Ishikawa (cell line): ENCODE results near the gene UCK1.

Source experiments
- CREB1 ChIP-seq: IDR thresholded peaks from 2 replicates; pipeline ENCODE4 v1.6.1; 2012; ENCODE audit warnings: low read depth
- EGR1 ChIP-seq: IDR thresholded peaks from 2 replicates; pipeline ENCODE4 v1.6.1; 2012
- EP300 ChIP-seq: IDR thresholded peaks from 2 replicates; pipeline ENCODE4 v1.6.1; 2012; ENCODE audit warnings: borderline replicate concordance
- NFIC ChIP-seq: IDR thresholded peaks from 2 replicates; pipeline ENCODE4 v1.6.1; 2012
- RAD21 ChIP-seq: IDR thresholded peaks from 2 replicates; pipeline ENCODE4 v1.6.1; 2012; ENCODE audit warnings: low read depth
- REST ChIP-seq: IDR thresholded peaks from 2 replicates; pipeline ENCODE4 v1.6.1; 2012; ENCODE audit warnings: low read depth, mild to moderate bottlenecking
- USF1 ChIP-seq: IDR thresholded peaks from 2 replicates; pipeline ENCODE4 v1.6.1; 2012
- ZBTB7A ChIP-seq: IDR thresholded peaks from 2 replicates; pipeline ENCODE4 v1.6.1; 2012; ENCODE audit warnings: low read depth

- TF ChIP-seq REST = no peak
- TF ChIP-seq EP300 = no peak
- no peak for TF ChIP-seq EGR1
- no peak for TF ChIP-seq ZBTB7A
- TF ChIP-seq RAD21 = no peak
- TF ChIP-seq NFIC = no peak
- no peak for TF ChIP-seq USF1
- TF ChIP-seq CREB1 = no peak
Observed at GRCh38 chr9:131481441-131482342, 49.4 kb downstream of the UCK1 start.
